Duodenal mucosa (tissue), 2 donors: ENCODE results near the gene USP34.

Experiments
- H3K27ac ChIP-seq: one replicate; pipeline ENCODE4 v1.7.0; 2013; ENCODE audit warnings: low read depth, low read length
- H3K27me3 ChIP-seq, 2 donors: one replicate each; pipeline ENCODE4 v1.7.0; 2013; ENCODE audit warnings: low read length in 2 of 2, control low read depth in 1 of 2; ENCODE audit not compliant: insufficient read depth in 2 of 2, control insufficient read depth in 1 of 2
- H3K36me3 ChIP-seq, 2 donors: one replicate each; pipeline ENCODE4 v1.7.0; 2013; ENCODE audit warnings: low read length in 2 of 2, control low read depth in 1 of 2; ENCODE audit not compliant: insufficient read depth in 2 of 2, control insufficient read depth in 1 of 2
- H3K4me1 ChIP-seq, 2 donors: one replicate each; pipeline ENCODE4 v1.7.0; 2013; ENCODE audit warnings: low read length in 2 of 2, control low read depth in 1 of 2; ENCODE audit not compliant: insufficient read depth in 2 of 2, control insufficient read depth in 1 of 2
- H3K4me3 ChIP-seq, 2 donors: one replicate each; pipeline ENCODE4 v1.7.0; 2013; ENCODE audit warnings: low read length in 2 of 2, low read depth in 1 of 2
- H3K9ac ChIP-seq, 2 donors: one replicate each; pipeline ENCODE4 v1.7.0; 2013; ENCODE audit warnings: low read length in 2 of 2, low read depth in 1 of 2
- H3K9me3 ChIP-seq, 2 donors: one replicate each; pipeline ENCODE4 v1.7.0; 2013; ENCODE audit warnings: low read length in 2 of 2, control low read depth in 1 of 2; ENCODE audit not compliant: control insufficient read depth in 1 of 2

USP34 gene

GRCh38 chr2:61431345-61431744 lies 39.5 kb downstream of the USP34 start:
- H3K9ac ChIP-seq = no peak overlapping the region
- H3K27me3 ChIP-seq = no peaks in the 10 kb centered on the region
- H3K4me3 ChIP-seq = no peak overlapping the region
- no peaks in the 10 kb centered on the region for H3K36me3 ChIP-seq
- no peak overlapping the region for H3K27ac ChIP-seq
- H3K9me3 ChIP-seq = no peaks in the 10 kb centered on the region
- H3K4me1 ChIP-seq = peaks cover 18 to 39% of the 10 kb centered on the region in 2 donors

GRCh38 chr2:61426267-61426897 lies 44.5 kb downstream of the USP34 start:
- peaks cover 4% of the 10 kb centered on the region in 2 donors for H3K4me1 ChIP-seq
- H3K27ac ChIP-seq = no peak overlapping the region
- no peak overlapping the region for H3K4me3 ChIP-seq
- no peaks in the 10 kb centered on the region for H3K9me3 ChIP-seq
- no peak overlapping the region for H3K9ac ChIP-seq
- H3K27me3 ChIP-seq = no peaks in the 10 kb centered on the region
- no peaks in the 10 kb centered on the region for H3K36me3 ChIP-seq

GRCh38 chr2:61425605-61426155 lies 45.2 kb downstream of the USP34 start:
- Histone ChIP-seq H3K9me3 (no peaks in the 10 kb centered on the region), H3K4me1 (peaks cover 4% of the 10 kb centered on the region in 2 donors), H3K9ac (no peak overlapping the region), H3K36me3 (no peaks in the 10 kb centered on the region), H3K27me3 (no peaks in the 10 kb centered on the region), H3K27ac (no peak overlapping the region), H3K4me3 (no peak overlapping the region)

- H3K27ac ChIP-seq = no peak overlapping the region
- H3K9ac ChIP-seq = no peak overlapping the region
- H3K4me1 ChIP-seq = peaks cover 4% of the 10 kb centered on the region in 2 donors
- H3K4me3 ChIP-seq = no peak overlapping the region
- H3K9me3 ChIP-seq = no peaks in the 10 kb centered on the region
- no peaks in the 10 kb centered on the region for H3K36me3 ChIP-seq
- H3K27me3 ChIP-seq = no peaks in the 10 kb centered on the region
These were observed 47.2 kb downstream of the USP34 start for GRCh38 chr2:61423714-61424113.

GRCh38 chr2:61421611-61422010 lies 49.3 kb downstream of the USP34 start:
- Histone ChIP-seq H3K9ac (no peak overlapping the region), H3K36me3 (no peaks in the 10 kb centered on the region), H3K9me3 (no peaks in the 10 kb centered on the region), H3K27me3 (no peaks in the 10 kb centered on the region), H3K4me1 (peaks cover 3 to 4% of the 10 kb centered on the region in 2 donors), H3K27ac (no peak overlapping the region), H3K4me3 (no peak overlapping the region)

GRCh38 chr2:61420991-61421544 lies 49.8 kb downstream of the USP34 start:
- peaks cover 0 to 4% of the 10 kb centered on the region in 2 donors for H3K4me1 ChIP-seq
- no peak overlapping the region for H3K4me3 ChIP-seq
- no peak overlapping the region for H3K9ac ChIP-seq
- no peaks in the 10 kb centered on the region for H3K9me3 ChIP-seq
- no peak overlapping the region for H3K27ac ChIP-seq
- H3K36me3 ChIP-seq = no peaks in the 10 kb centered on the region
- no peaks in the 10 kb centered on the region for H3K27me3 ChIP-seq

GRCh38 chr2:61419570-61419969 lies 51.3 kb downstream of the USP34 start:
- peaks cover 0 to 4% of the 10 kb centered on the region in 2 donors for H3K4me1 ChIP-seq
- no peak overlapping the region for H3K9ac ChIP-seq
- H3K36me3 ChIP-seq = no peaks in the 10 kb centered on the region
- no peak overlapping the region for H3K27ac ChIP-seq
- no peaks in the 10 kb centered on the region for H3K9me3 ChIP-seq
- H3K27me3 ChIP-seq = no peaks in the 10 kb centered on the region
- no peak overlapping the region for H3K4me3 ChIP-seq

GRCh38 chr2:61419129-61419528 lies 51.8 kb downstream of the USP34 start:
- Histone ChIP-seq H3K36me3 (no peaks in the 10 kb centered on the region), H3K27me3 (no peaks in the 10 kb centered on the region), H3K9me3 (no peaks in the 10 kb centered on the region)

GRCh38 chr2:61416871-61417645 lies 53.8 kb downstream of the USP34 start:
- Histone ChIP-seq H3K4me1 (no peaks in the 10 kb centered on the region), H3K9me3 (no peaks in the 10 kb centered on the region), H3K4me3 (no peak overlapping the region), H3K27ac (no peak overlapping the region), H3K9ac (no peak overlapping the region), H3K36me3 (no peaks in the 10 kb centered on the region), H3K27me3 (no peaks in the 10 kb centered on the region)

More at GRCh38 chr2:61419129-61419528, 51.8 kb downstream of the USP34 start:
- no peak overlapping the region for H3K4me3 ChIP-seq
- no peak overlapping the region for H3K27ac ChIP-seq
- peaks cover 0 to 3% of the 10 kb centered on the region in 2 donors for H3K4me1 ChIP-seq
- no peak overlapping the region for H3K9ac ChIP-seq

GRCh38 chr2:61415265-61415664 lies 55.6 kb downstream of the USP34 start:
- peaks cover 0 to under 1% of the 10 kb centered on the region in 2 donors for H3K36me3 ChIP-seq
- H3K9me3 ChIP-seq = no peaks in the 10 kb centered on the region
- no peaks in the 10 kb centered on the region for H3K27me3 ChIP-seq
- no peaks in the 10 kb centered on the region for H3K4me1 ChIP-seq
- H3K9ac ChIP-seq = no peak overlapping the region
- no peak overlapping the region for H3K27ac ChIP-seq
- no peak overlapping the region for H3K4me3 ChIP-seq
